GM18519 (cell line): ENCODE measurements around the gene PRKAG1.

ENCODE experiments used
- ATAC-seq: cut with Tn5 transposase; IDR thresholded peaks from one replicate; pipeline ENCODE4 v1.9.1; 2021; ENCODE audit warnings: mild to moderate bottlenecking, moderate library complexity; ENCODE audit not compliant: unreplicated experiment, low FRiP score

PRKAG1 gene

DNA sequence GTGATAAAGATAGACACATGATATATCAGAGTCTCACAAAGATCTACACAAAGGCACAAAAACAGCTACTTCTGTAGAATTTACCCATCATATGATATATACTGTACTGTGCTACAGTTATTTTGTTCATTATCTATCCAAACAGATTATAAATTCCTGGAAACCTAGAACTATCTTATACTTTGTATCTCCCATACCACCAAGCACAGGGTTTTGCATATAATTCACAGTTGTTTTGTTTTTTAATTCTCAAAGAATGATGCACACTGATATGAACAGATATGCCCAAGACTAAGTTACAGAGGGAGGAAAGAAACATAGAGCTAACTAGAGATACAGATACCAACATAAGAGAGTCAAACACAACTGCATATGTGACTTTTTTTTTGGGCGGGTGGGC lies 3.4 kb downstream of the PRKAG1 start:
- ATAC-seq, result no peak

DNA sequence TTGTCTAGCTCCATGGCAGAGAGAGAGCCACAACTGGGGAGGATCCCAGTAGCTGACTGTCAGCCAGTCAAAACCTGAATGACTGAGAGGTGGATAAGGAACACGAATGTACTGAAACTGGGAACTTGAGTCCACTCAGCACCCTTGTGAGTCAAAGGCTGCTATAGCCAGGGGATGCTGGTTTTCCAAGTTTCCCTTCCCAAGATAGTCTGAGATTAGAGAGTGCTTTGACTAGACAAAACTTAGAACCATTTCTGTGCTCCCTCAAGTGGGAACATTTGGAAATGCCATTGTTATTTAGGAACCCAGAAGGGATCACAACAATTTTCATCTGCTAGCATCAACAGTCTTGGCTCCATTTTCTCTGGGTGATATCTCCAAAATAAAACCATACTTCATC lies 4.0 kb downstream of the PRKAG1 start:
- ATAC-seq, result no peak

DNA sequence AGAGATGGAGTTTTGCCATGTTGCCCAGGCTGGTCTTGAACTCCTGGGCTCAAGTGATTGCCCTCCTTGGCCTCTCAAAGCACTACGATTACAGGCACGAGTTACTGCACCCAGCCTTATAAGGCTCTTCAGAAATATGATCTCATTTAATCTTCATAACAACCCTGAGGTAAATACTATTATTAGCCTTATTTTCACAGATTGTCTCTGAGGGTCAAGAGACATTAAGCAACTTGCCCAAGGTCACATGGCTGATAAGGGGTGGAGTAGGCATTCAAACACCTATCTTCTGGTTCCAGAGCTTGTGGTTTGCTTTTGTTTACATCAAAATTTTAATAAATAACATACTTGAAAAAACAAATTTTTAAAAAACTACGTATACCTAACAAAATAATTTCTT lies 5.1 kb downstream of the PRKAG1 start:
- no peak for ATAC-seq

- no peak for ATAC-seq
Measured at GRCh38 chr12:49012739-49013138, 5.8 kb downstream of the PRKAG1 start.

DNA sequence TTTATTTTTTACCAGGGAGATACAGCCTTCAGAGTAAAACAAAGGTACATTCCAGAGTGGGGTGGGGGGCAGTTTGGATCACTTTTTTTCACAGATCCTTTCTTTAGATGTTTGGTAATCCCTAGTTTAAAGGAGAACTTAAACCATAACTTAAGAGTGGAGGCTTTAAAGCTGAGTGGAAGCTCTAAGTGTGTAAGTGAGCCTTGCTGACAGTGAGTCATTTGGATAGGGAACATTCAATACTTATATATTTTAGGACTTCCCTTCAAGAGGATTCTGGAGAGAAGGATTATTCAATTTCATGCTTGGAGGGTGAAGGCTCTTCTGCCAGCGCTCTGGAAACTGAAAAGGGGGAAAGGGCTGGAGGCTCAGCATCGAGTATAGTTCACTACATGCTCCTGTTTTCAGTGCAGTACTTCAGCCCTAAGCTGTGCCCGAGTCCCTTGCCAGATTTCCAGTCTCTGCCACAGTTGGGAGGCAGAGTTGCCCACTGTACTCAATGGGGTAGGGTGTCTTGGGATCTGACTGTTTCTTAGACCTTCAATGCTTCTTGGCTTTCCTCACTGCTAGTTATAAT lies 8.4 kb downstream of the PRKAG1 start:
- no peak for ATAC-seq

DNA sequence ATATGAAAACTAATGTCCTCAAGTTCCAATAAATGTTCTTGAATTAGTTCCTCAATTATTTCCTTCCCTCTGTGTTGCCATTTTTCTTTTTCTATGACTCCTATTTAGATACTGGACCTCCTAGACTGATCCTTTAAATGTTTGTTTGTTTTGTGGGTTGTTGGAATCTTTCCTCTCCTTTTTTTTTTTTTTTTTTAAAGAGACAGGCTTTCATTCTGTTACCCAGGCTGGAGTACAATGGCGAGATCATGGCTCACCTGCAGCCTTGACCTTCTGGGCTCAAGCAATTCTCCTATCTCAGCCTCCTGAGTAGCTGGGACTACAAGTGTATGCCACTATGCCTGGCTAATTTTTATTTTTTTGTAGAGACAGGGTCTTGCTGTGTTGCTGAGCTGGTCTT lies 9.6 kb downstream of the PRKAG1 start:
- no peak for ATAC-seq

DNA sequence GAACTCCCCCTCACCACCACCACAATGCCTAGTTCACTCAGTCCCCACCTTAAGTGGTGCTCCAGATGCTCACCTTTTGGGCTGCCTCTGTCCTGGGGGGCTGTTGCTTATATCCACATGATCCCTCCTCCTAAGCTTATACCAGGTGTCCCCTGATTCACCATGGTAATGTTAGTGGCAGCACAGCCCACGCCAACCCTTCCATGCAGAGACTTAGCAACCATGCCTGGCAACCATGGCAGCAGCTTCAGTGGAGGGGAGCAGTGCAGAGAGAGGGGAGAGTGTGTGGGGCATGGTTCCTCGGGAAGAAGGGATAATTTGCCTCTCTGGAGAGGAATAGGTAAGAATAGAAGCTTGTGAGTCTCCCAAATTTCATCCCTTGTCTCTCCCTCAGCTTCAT lies 18.2 kb downstream of the PRKAG1 start:
- no peak for ATAC-seq

DNA sequence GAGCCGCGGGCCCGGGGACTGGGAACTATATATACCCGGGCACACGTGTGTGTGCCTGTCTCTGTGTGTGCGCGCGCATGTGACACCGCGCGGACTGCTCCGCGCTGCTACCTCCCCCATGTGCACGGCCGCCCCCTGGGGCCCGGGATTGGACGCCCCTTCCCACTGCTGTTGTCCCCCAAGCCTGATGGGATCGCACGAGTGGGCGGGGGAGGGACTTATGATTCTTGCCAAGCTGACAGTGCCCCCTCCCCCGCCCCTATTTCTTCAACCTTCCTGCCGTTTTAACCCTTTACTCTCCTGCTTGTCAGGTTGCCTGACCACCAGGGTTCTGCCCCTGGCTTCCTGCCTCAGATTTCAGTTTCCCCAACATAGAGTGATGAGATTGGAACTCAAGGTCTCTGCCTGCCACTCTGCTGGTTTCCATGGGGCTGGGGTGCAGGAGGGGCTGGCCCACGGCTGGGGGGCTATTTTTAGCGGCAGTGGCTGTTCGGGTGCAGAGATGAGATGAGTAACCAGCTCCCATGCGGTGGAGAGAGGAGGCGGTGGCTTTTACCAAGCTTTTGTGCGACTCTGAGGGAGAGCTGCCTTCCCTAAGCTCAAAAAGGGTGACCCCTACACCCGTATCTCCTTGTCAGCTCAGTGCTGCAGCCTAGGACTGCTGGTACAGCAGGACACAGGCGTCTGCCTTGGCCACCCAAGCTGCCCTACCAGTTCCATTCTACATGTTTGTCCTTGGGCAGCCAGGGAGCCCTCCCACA lies 19.0 kb downstream of the PRKAG1 start, which contains the start of gene DDN:
Gene DDN, minus strand, starts transcription at position 5 of the 761 bp plus-strand sequence. CDS start 88 bp downstream, outside the sequence.
- no peak for ATAC-seq

GRCh38 chr12:48998497-48999353 lies 19.9 kb downstream of the PRKAG1 start:
- ATAC-seq, result no peak

GRCh38 chr12:48997719-48998496 lies 20.7 kb downstream of the PRKAG1 start:
- no peak for ATAC-seq

- ATAC-seq, result no peak
Measured at GRCh38 chr12:48996794-48997718, 21.5 kb downstream of the PRKAG1 start.

DNA sequence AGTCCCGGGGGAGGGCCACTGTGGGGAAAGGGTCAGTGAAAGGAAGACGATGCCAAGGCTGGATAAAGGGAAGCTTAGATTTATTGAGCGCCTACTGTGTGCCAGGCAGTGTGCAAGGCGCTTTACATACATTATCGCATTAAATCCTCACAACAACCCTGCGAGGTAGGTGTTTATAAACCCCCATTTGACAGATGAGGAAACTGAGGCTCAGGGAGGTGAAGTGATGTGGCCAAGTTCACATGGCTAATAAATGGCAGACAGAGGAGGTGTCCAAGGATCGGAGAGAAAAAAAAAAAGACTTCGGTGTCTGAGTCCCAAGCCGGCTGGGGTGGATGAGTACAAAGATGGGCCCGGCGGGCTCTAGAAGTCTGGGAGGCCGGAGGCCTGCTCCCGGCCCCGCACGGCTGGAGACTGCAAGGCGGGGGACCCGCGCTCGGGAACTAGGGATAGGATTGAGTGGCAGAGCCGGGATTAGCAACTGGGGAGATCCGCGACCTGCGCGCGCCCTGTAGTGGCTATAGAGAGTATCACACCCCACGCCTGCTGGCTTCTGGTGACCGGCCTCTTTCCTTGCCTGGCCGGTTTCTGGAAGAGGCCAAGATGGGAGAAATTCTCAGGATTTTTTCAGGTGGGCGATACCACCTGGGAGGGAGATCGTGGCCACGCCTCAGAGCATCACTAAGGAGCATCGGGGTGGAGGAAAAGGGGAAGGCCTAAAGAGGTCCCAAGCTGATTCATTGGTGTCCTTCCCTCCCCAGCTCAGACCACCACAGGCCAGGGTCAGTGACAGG lies 23.3 kb downstream of the PRKAG1 start:
- no peak for ATAC-seq

- ATAC-seq, result no peak
Measured at GRCh38 chr12:48994224-48995085, 24.1 kb downstream of the PRKAG1 start.

- ATAC-seq, result no peak
Measured at GRCh38 chr12:48993787-48994186, 24.8 kb downstream of the PRKAG1 start.

DNA sequence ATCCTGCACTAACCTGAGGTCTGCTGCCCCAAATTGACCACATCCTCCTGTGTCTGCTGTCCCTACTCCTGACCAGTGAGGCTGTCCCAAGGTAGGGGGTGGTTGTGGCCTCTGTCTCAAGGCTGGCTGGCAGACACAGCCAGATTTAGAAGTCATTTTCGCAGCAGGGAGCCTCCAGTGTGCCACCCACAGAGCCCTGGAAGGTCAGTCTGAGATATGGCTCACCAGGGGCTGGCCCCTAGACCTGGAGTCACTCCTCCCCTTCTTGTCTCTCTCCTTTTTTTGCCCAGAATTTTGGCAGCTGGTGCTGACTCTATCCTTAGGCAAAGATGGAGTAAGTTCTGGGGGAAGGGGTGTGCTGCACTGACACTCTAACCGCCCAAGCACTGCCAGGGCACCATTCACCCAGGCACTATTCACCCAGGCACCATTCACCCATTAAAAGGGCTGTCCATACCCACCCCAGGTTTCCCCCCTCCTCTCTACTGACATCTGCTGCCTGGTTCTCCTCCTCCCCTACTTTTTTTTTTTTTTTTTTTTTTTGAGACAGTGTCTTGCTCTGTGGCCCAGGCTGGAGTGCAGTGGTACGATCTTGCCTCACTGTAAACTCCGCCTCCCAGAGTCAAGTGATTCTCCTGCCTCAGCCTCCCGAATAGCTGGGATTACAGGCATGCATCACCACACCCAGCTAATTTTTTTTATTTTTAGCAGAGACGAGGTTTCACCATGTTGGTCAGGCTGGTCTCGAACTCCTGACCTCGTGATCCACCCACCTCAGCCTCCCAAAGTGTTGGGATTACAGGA lies 27.1 kb downstream of the PRKAG1 start:
- ATAC-seq, result no peak

GRCh38 chr12:48990552-48990951 lies 28.0 kb downstream of the PRKAG1 start:
- no peak for ATAC-seq

DNA sequence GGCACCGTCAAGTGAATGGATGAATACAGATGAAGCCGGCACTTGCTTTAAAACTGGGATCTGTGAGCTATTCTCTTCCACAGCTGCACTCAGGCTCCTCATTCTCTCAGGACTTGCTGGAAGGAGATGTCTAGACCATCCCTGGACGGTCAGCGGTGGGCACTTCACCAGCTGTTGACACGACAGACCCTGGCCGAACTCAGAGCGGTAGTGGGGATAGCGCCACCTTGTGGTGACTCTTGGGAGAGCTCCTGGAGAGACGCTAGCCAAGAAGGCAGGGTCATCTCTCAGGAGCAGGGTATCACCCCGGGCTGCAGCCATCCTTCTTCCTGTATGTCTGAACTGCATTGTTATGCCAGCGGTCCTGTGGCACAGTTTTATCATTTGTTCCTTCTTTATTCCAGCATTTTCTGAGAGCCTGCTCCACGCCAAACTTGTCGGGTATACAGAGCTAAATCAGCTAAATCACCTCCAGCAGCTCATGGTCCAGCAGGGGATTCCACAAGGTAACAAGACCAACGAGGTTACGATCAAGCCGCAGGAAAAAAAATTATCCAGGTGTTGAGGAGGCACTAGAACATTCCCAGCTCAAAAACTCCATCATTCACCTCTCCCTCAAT lies 30.4 kb downstream of the PRKAG1 start:
- no peak for ATAC-seq
